ENCODE data around the gene RCAN3. TPM values are rescaled to one million over a fixed set of nuclear protein-coding genes. Genes with fewer than 3 reads are reported as not detected.

Gene RCAN3
- total and polyA plus RNA-seq, 2 of the 13 experiments (the other 11 are each of a cell fraction or from before 2014, with no cell fraction given): 12.2 to 13.3 TPM

DNA sequence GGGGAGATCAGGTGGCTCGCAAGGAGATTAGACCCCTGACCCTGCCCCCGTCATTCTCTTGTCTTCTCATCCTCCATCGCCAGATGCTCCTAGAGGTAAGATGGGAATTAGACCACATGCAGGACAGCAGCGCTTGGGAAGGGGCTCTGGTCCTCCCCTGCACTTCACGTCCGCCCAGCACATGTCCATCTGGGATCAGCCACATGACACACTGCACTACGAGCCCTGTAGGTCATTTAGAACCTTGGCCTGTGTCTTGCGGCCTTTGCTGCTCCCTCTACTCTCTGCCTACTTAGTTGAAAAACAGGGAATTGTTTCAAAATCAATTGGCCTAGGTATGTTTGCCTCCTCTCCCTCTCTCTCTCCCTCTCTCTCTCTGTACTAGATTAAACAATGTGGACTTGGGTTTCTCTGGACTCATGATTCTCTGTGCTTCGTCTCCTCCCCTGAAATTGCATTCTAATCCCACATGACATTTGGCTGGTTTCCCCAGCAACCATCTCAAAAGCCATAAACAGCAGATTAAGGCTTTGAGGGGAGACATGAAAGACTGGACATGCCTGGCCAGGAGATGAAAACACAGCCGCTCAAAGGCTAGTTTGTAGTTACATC is 49.4 kb downstream of the RCAN3 start (continued):
- TF ChIP-seq, protein P1, sequence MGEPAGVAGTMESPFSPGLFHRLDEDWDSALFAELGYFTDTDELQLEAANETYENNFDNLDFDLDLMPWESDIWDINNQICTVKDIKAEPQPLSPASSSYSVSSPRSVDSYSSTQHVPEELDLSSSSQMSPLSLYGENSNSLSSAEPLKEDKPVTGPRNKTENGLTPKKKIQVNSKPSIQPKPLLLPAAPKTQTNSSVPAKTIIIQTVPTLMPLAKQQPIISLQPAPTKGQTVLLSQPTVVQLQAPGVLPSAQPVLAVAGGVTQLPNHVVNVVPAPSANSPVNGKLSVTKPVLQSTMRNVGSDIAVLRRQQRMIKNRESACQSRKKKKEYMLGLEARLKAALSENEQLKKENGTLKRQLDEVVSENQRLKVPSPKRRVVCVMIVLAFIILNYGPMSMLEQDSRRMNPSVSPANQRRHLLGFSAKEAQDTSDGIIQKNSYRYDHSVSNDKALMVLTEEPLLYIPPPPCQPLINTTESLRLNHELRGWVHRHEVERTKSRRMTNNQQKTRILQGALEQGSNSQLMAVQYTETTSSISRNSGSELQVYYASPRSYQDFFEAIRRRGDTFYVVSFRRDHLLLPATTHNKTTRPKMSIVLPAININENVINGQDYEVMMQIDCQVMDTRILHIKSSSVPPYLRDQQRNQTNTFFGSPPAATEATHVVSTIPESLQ (CRISPR knock-in tag; conservative IDR thresholded peaks at IDR 0.05): no peak
- no peak for TF ChIP-seq ZNF326 (CRISPR knock-in tag; IDR thresholded peaks at IDR 0.05; ENCODE audit: borderline replicate concordance)
- TF ChIP-seq, protein P2, sequence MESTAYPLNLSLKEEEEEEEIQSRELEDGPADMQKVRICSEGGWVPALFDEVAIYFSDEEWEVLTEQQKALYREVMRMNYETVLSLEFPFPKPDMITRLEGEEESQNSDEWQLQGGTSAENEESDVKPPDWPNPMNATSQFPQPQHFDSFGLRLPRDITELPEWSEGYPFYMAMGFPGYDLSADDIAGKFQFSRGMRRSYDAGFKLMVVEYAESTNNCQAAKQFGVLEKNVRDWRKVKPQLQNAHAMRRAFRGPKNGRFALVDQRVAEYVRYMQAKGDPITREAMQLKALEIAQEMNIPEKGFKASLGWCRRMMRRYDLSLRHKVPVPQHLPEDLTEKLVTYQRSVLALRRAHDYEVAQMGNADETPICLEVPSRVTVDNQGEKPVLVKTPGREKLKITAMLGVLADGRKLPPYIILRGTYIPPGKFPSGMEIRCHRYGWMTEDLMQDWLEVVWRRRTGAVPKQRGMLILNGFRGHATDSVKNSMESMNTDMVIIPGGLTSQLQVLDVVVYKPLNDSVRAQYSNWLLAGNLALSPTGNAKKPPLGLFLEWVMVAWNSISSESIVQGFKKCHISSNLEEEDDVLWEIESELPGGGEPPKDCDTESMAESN (CRISPR knock-in tag; conservative IDR thresholded peaks at IDR 0.05): peak; percentile 54; the same call in 1 of the 2 replicates
- TF ChIP-seq, protein P3, sequence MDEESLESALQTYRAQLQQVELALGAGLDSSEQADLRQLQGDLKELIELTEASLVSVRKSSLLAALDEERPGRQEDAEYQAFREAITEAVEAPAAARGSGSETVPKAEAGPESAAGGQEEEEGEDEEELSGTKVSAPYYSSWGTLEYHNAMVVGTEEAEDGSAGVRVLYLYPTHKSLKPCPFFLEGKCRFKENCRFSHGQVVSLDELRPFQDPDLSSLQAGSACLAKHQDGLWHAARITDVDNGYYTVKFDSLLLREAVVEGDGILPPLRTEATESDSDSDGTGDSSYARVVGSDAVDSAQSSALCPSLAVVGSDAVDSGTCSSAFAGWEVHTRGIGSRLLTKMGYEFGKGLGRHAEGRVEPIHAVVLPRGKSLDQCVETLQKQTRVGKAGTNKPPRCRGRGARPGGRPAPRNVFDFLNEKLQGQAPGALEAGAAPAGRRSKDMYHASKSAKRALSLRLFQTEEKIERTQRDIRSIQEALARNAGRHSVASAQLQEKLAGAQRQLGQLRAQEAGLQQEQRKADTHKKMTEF (CRISPR knock-in tag; IDR thresholded peaks at IDR 0.05): peak; percentile 42
- TF ChIP-seq FOXA1 (IDR thresholded peaks at IDR 0.05): no peak
- TF ChIP-seq FOXA1 (CRISPR knock-in tag; IDR thresholded peaks at IDR 0.05): peak; percentile 30; the same call in 1 of the 2 replicates
- no peak for TF ChIP-seq YY1 (IDR thresholded peaks at IDR 0.05; ENCODE audit: insufficient read depth, insufficient replicate concordance, low read depth, low read length)
- TF ChIP-seq ZNF337 (CRISPR knock-in tag; IDR thresholded peaks at IDR 0.05; ENCODE audit: borderline replicate concordance, low read depth): no peak
- TF ChIP-seq TBX2 (CRISPR knock-in tag; IDR thresholded peaks at IDR 0.05; ENCODE audit: borderline replicate concordance): peak; percentile 21; the same call in 1 of the 2 replicates
- TF ChIP-seq, protein P4, sequence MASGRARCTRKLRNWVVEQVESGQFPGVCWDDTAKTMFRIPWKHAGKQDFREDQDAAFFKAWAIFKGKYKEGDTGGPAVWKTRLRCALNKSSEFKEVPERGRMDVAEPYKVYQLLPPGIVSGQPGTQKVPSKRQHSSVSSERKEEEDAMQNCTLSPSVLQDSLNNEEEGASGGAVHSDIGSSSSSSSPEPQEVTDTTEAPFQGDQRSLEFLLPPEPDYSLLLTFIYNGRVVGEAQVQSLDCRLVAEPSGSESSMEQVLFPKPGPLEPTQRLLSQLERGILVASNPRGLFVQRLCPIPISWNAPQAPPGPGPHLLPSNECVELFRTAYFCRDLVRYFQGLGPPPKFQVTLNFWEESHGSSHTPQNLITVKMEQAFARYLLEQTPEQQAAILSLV (CRISPR knock-in tag; IDR thresholded peaks at IDR 0.05; ENCODE audit: borderline replicate concordance): peak; percentile 80
- TF ChIP-seq MEIS1 (CRISPR knock-in tag; IDR thresholded peaks at IDR 0.05; ENCODE audit: borderline replicate concordance): peak; percentile 90; the same call in 1 of the 2 replicates
- TF ChIP-seq, protein P5, sequence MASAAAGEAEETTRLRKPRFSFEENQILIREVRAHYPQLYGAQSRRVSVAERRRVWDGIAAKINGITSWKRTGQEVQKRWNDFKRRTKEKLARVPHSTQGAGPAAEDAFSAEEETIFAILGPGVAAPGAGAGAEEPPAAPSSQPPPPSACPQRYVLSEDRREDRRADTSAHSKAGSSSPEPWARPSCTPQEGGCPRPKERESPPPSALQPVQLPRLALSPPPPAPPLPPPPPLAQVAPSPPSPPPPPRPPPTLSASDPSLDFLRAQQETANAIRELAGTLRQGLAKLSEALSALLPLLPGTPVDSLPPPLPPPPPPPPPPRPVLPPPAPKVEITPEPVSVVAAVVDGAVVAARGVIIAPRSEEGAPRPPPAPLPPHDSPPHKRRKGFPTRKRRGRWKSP (CRISPR knock-in tag; IDR thresholded peaks at IDR 0.05): no peak
- peak; percentile 65 for TF ChIP-seq SKI (IDR thresholded peaks at IDR 0.05; ENCODE audit: partially characterized antibody)
- no peak for TF ChIP-seq ETV6 (CRISPR knock-in tag; conservative IDR thresholded peaks at IDR 0.05)
- TF ChIP-seq, protein P6, sequence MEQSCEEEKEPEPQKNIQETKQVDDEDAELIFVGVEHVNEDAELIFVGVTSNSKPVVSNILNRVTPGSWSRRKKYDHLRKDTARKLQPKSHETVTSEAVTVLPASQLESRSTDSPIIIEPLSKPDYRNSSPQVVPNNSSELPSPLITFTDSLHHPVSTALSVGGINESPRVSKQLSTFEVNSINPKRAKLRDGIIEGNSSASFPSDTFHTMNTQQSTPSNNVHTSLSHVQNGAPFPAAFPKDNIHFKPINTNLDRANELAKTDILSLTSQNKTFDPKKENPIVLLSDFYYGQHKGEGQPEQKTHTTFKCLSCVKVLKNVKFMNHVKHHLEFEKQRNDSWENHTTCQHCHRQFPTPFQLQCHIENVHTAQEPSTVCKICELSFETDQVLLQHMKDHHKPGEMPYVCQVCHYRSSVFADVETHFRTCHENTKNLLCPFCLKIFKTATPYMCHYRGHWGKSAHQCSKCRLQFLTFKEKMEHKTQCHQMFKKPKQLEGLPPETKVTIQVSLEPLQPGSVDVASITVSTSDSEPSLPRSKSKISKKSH (CRISPR knock-in tag; IDR thresholded peaks at IDR 0.05; ENCODE audit: borderline replicate concordance): peak; percentile 28; the same call in 1 of the 2 replicates
- peak; percentile 91 for TF ChIP-seq ZNF879 (CRISPR knock-in tag; IDR thresholded peaks at IDR 0.05)
- TF ChIP-seq HNRNPH1 (optimal IDR thresholded peaks at IDR 0.05; ENCODE audit: low read depth, low read length): no peak
- TF ChIP-seq PAWR (CRISPR knock-in tag; IDR thresholded peaks at IDR 0.05; ENCODE audit: borderline replicate concordance): no peak
- 0 out of 2 replicates have a peak, but pooled peaks have one; percentile 16 for TF ChIP-seq SMYD3 (CRISPR knock-in tag; IDR thresholded peaks at IDR 0.05)
- TF ChIP-seq ZMYM2 (CRISPR knock-in tag; IDR thresholded peaks at IDR 0.05): no peak; the same call in 1 of the 2 replicates

All from HepG2 (cell line).